ENCODE data around the gene NR2E3.

NR2E3 gene

GRCh38 chr15:71815301-71815700 lies 4.9 kb downstream of the NR2E3 start:
- no peaks in the 10 kb centered on the region for H3K9me3 ChIP-seq (ENCODE audit: control insufficient read depth, low read length)
- no peaks in the 10 kb centered on the region for H3K27me3 ChIP-seq (ENCODE audit: control insufficient read depth, insufficient read depth, low read length, poor library complexity, severe bottlenecking)
- 97% methylated on average over 3 of the region's 3 CpGs for WGBS, 2 experiments
- H3K27ac ChIP-seq (ENCODE audit: insufficient read depth, low read depth, low read length, poor library complexity, severe bottlenecking) = no peak overlapping the region
- H3K4me3 ChIP-seq (ENCODE audit: insufficient read depth, low read depth, low read length) = no peak overlapping the region
- no peaks in the 10 kb centered on the region for H3K4me1 ChIP-seq (ENCODE audit: control insufficient read depth, insufficient read depth, low read length)
- no peaks in the 10 kb centered on the region for H3K36me3 ChIP-seq (ENCODE audit: control insufficient read depth, insufficient read depth, low read length)

GRCh38 chr15:71817351-71817750 lies 7.0 kb downstream of the NR2E3 start:
- Histone ChIP-seq H3K27me3 (ENCODE audit: control insufficient read depth, insufficient read depth, low read length, poor library complexity, severe bottlenecking) (no peaks in the 10 kb centered on the region), H3K36me3 (ENCODE audit: control insufficient read depth, insufficient read depth, low read length) (no peaks in the 10 kb centered on the region), H3K4me3 (ENCODE audit: insufficient read depth, low read depth, low read length) (no peak overlapping the region), H3K4me1 (ENCODE audit: control insufficient read depth, insufficient read depth, low read length) (no peaks in the 10 kb centered on the region), H3K27ac (ENCODE audit: insufficient read depth, low read depth, low read length, poor library complexity, severe bottlenecking) (no peak overlapping the region), H3K9me3 (ENCODE audit: control insufficient read depth, low read length) (no peaks in the 10 kb centered on the region)
- 95 to 96% methylated on average over 13 of the region's 13 CpGs for WGBS, 2 experiments

GRCh38 chr15:71820127-71820526 lies 9.8 kb downstream of the NR2E3 start:
- peaks cover 2% of the 10 kb centered on the region for H3K9me3 ChIP-seq (ENCODE audit: control insufficient read depth, low read length)
- H3K4me1 ChIP-seq (ENCODE audit: control insufficient read depth, insufficient read depth, low read length) = no peaks in the 10 kb centered on the region
- H3K27me3 ChIP-seq (ENCODE audit: control insufficient read depth, insufficient read depth, low read length, poor library complexity, severe bottlenecking) = no peaks in the 10 kb centered on the region
- WGBS, 2 experiments = 96 to 100% methylated on average over 1 of the region's 1 CpG
- H3K4me3 ChIP-seq (ENCODE audit: insufficient read depth, low read depth, low read length) = no peak overlapping the region
- H3K36me3 ChIP-seq (ENCODE audit: control insufficient read depth, insufficient read depth, low read length) = no peaks in the 10 kb centered on the region
- no peak overlapping the region for H3K27ac ChIP-seq (ENCODE audit: insufficient read depth, low read depth, low read length, poor library complexity, severe bottlenecking)

GRCh38 chr15:71821547-71822129 lies 11.3 kb downstream of the NR2E3 start:
- Histone ChIP-seq H3K27me3 (ENCODE audit: control insufficient read depth, insufficient read depth, low read length, poor library complexity, severe bottlenecking) (no peaks in the 10 kb centered on the region), H3K4me3 (ENCODE audit: insufficient read depth, low read depth, low read length) (no peak overlapping the region), H3K36me3 (ENCODE audit: control insufficient read depth, insufficient read depth, low read length) (no peaks in the 10 kb centered on the region), H3K9me3 (ENCODE audit: control insufficient read depth, low read length) (peaks cover 2% of the 10 kb centered on the region), H3K4me1 (ENCODE audit: control insufficient read depth, insufficient read depth, low read length) (peaks cover 6% of the 10 kb centered on the region), H3K27ac (ENCODE audit: insufficient read depth, low read depth, low read length, poor library complexity, severe bottlenecking) (no peak overlapping the region)
- WGBS, 2 experiments = 92 to 95% methylated on average over 5 of the region's 5 CpGs

GRCh38 chr15:71822890-71823630 lies 12.7 kb downstream of the NR2E3 start:
- no peak overlapping the region for H3K27ac ChIP-seq (ENCODE audit: insufficient read depth, low read depth, low read length, poor library complexity, severe bottlenecking)
- no peaks in the 10 kb centered on the region for H3K27me3 ChIP-seq (ENCODE audit: control insufficient read depth, insufficient read depth, low read length, poor library complexity, severe bottlenecking)
- WGBS, 2 experiments = 74 to 93% methylated on average over 3 of the region's 3 CpGs
- peaks cover 2% of the 10 kb centered on the region for H3K9me3 ChIP-seq (ENCODE audit: control insufficient read depth, low read length)
- H3K4me1 ChIP-seq (ENCODE audit: control insufficient read depth, insufficient read depth, low read length) = peaks cover 6% of the 10 kb centered on the region
- H3K4me3 ChIP-seq (ENCODE audit: insufficient read depth, low read depth, low read length) = no peak overlapping the region
- H3K36me3 ChIP-seq (ENCODE audit: control insufficient read depth, insufficient read depth, low read length) = no peaks in the 10 kb centered on the region

GRCh38 chr15:71823801-71824200 lies 13.4 kb downstream of the NR2E3 start:
- no peak overlapping the region for H3K27ac ChIP-seq (ENCODE audit: insufficient read depth, low read depth, low read length, poor library complexity, severe bottlenecking)
- H3K4me3 ChIP-seq (ENCODE audit: insufficient read depth, low read depth, low read length) = no peak overlapping the region
- H3K9me3 ChIP-seq (ENCODE audit: control insufficient read depth, low read length) = peaks cover 2% of the 10 kb centered on the region
- 91 to 92% methylated on average over 3 of the region's 3 CpGs for WGBS, 2 experiments
- H3K27me3 ChIP-seq (ENCODE audit: control insufficient read depth, insufficient read depth, low read length, poor library complexity, severe bottlenecking) = no peaks in the 10 kb centered on the region
- no peaks in the 10 kb centered on the region for H3K36me3 ChIP-seq (ENCODE audit: control insufficient read depth, insufficient read depth, low read length)
- H3K4me1 ChIP-seq (ENCODE audit: control insufficient read depth, insufficient read depth, low read length) = peaks cover 6% of the 10 kb centered on the region

- Histone ChIP-seq H3K27ac (ENCODE audit: insufficient read depth, low read depth, low read length, poor library complexity, severe bottlenecking) (no peak overlapping the region), H3K27me3 (ENCODE audit: control insufficient read depth, insufficient read depth, low read length, poor library complexity, severe bottlenecking) (no peaks in the 10 kb centered on the region), H3K4me1 (ENCODE audit: control insufficient read depth, insufficient read depth, low read length) (peaks cover 6% of the 10 kb centered on the region), H3K9me3 (ENCODE audit: control insufficient read depth, low read length) (peaks cover 2% of the 10 kb centered on the region), H3K36me3 (ENCODE audit: control insufficient read depth, insufficient read depth, low read length) (no peaks in the 10 kb centered on the region), H3K4me3 (ENCODE audit: insufficient read depth, low read depth, low read length) (no peak overlapping the region)
- 95 to 96% methylated on average over 3 to 4 of the region's 4 CpGs for WGBS, 2 experiments
Measured at GRCh38 chr15:71825021-71825730, 14.8 kb downstream of the NR2E3 start.

- Histone ChIP-seq H3K27me3 (ENCODE audit: control insufficient read depth, insufficient read depth, low read length, poor library complexity, severe bottlenecking) (no peaks in the 10 kb centered on the region), H3K4me3 (ENCODE audit: insufficient read depth, low read depth, low read length) (no peak overlapping the region), H3K9me3 (ENCODE audit: control insufficient read depth, low read length) (peaks cover 2% of the 10 kb centered on the region), H3K27ac (ENCODE audit: insufficient read depth, low read depth, low read length, poor library complexity, severe bottlenecking) (no peak overlapping the region), H3K36me3 (ENCODE audit: control insufficient read depth, insufficient read depth, low read length) (no peaks in the 10 kb centered on the region), H3K4me1 (ENCODE audit: control insufficient read depth, insufficient read depth, low read length) (peaks cover 6% of the 10 kb centered on the region)
- WGBS, 2 experiments = 47 to 58% methylated on average over 4 to 5 of the region's 5 CpGs
Measured at GRCh38 chr15:71826196-71826595, 15.8 kb downstream of the NR2E3 start.

- Histone ChIP-seq H3K9me3 (ENCODE audit: control insufficient read depth, low read length) (no peaks in the 10 kb centered on the region), H3K27ac (ENCODE audit: insufficient read depth, low read depth, low read length, poor library complexity, severe bottlenecking) (no peak overlapping the region)
- 92 to 100% methylated on average over 2 of the region's 2 CpGs for WGBS, 2 experiments
Measured at GRCh38 chr15:71830981-71831380, 20.6 kb downstream of the NR2E3 start.

GRCh38 chr15:71841563-71841962 lies 31.2 kb downstream of the NR2E3 start:
- Histone ChIP-seq H3K27me3 (ENCODE audit: control insufficient read depth, insufficient read depth, low read length, poor library complexity, severe bottlenecking) (no peaks in the 10 kb centered on the region), H3K9me3 (ENCODE audit: control insufficient read depth, low read length) (no peaks in the 10 kb centered on the region), H3K27ac (ENCODE audit: insufficient read depth, low read depth, low read length, poor library complexity, severe bottlenecking) (no peak overlapping the region), H3K4me3 (ENCODE audit: insufficient read depth, low read depth, low read length) (no peak overlapping the region), H3K4me1 (ENCODE audit: control insufficient read depth, insufficient read depth, low read length) (no peaks in the 10 kb centered on the region), H3K36me3 (ENCODE audit: control insufficient read depth, insufficient read depth, low read length) (no peaks in the 10 kb centered on the region)
- 85 to 86% methylated on average over 3 of the region's 3 CpGs for WGBS, 2 experiments

More at GRCh38 chr15:71830981-71831380, 20.6 kb downstream of the NR2E3 start:
- Histone ChIP-seq H3K4me3 (ENCODE audit: insufficient read depth, low read depth, low read length) (no peak overlapping the region), H3K4me1 (ENCODE audit: control insufficient read depth, insufficient read depth, low read length) (peaks cover 6% of the 10 kb centered on the region), H3K27me3 (ENCODE audit: control insufficient read depth, insufficient read depth, low read length, poor library complexity, severe bottlenecking) (no peaks in the 10 kb centered on the region), H3K36me3 (ENCODE audit: control insufficient read depth, insufficient read depth, low read length) (no peaks in the 10 kb centered on the region)
